HG03045 (cell line): ENCODE data around the gene NDUFV2.
A peak's percentile ranks its signal among the peaks of the same experiment; 100 is the strongest.

ENCODE experiments used
- ATAC-seq: cut with Tn5 transposase; IDR thresholded peaks from one replicate; pipeline ENCODE4 v1.9.1; 2021; ENCODE audit warnings: mild to moderate bottlenecking, moderate library complexity; ENCODE audit not compliant: unreplicated experiment

NDUFV2 gene

DNA sequence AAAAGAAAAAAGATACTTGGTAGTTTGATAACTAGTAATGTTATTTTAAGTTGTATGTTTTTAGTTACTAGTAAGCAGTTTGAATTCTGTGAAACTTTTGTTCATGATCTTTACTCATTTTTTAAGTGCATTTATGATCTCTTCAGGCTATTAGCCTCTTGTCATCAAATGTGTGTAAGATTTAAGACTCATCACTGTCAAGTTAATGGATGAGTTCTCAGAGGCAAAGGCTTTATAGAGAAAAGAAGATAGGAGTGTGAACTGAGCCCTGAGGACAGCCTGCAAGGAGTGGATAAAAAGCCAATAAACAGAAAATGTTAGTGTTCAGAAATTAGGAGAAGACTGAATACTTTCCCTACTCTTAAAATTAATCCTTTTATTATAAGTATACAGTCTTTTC lies 13.5 kb downstream of the NDUFV2 start:
- ATAC-seq = no peak

- ATAC-seq = no peak
These were observed 15.7 kb downstream of the NDUFV2 start for GRCh38 chr18:9117980-9118841.

DNA sequence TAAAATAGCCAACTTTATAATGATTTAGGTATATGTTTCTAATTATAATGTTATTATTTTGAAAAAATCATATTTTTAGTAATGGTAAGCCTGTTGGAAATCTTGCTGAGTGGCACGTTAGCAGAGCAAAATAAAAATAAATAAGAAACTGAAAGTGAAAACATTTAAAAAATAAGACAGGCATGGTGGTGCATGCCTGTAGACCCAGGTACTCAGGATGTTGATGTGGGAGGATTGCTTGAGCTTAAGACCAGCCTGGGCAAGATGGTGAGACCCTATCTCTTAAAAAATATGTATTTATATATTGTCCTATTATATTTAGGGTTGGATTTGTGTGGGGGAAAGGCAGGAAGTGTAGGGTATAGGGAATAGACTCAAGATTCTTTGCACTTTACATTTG lies 18.3 kb downstream of the NDUFV2 start:
- ATAC-seq = no peak

- no peak for ATAC-seq
These were observed 21.0 kb downstream of the NDUFV2 start for GRCh38 chr18:9123520-9123919.

GRCh38 chr18:9124824-9125223 lies 22.3 kb downstream of the NDUFV2 start:
- no peak for ATAC-seq

- no peak for ATAC-seq
These were observed 23.8 kb downstream of the NDUFV2 start for GRCh38 chr18:9126337-9126736.

DNA sequence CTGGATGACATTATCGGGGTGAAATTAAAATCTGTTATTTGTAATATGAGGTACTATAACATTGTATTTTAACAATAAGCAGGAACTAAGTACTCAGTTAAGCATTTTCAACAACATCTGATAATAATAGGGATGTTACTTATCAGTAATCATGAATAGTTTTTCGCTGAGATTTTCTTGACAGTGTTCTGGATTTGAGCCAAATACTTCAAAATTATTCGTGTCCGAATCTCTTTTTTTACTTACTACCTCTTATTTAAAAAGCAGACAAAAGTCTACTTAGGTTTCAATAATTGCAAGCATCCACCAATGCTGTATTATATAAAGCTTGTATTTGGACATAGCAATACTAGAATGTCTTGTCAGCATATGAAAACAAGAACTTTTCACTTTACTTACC lies 27.7 kb downstream of the NDUFV2 start:
- ATAC-seq = no peak

GRCh38 chr18:9130806-9131205 lies 28.3 kb downstream of the NDUFV2 start:
- no peak for ATAC-seq

DNA sequence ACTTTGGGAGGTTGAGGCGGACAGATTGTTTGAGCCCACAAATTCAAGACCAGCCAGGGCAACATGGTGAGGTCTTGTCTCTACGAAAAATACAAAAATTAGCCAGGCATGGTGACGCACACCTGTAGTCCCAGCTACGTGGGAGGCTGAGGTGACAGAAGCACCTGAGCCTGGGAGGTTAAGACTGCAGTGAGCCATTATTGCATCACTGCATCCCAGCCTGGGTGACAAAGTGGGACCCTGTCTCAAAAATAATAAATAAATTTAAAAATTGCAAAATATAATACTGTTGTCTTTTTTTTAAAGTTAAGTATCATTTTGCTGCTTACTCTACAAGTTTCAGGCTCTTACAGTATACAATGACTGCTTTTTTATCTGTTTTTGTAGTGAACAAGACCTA lies 30.1 kb downstream of the NDUFV2 start:
- ATAC-seq = no peak

- ATAC-seq = no peak
These were observed 30.7 kb downstream of the NDUFV2 start for GRCh38 chr18:9133225-9133624.

- no peak for ATAC-seq
These were observed 32.8 kb downstream of the NDUFV2 start for GRCh38 chr18:9135081-9135911.

- ATAC-seq = peak; percentile 27
These were observed 33.4 kb downstream of the NDUFV2 start for GRCh38 chr18:9135912-9136314.

GRCh38 chr18:9136315-9137155 lies 34.0 kb downstream of the NDUFV2 start, which contains the start of gene ANKRD12:
ANKRD12 (plus strand) TSS chr18:9136781; CDS start chr18:9182433, 45,652 bp downstream.
- ATAC-seq = peak; percentile 76

DNA sequence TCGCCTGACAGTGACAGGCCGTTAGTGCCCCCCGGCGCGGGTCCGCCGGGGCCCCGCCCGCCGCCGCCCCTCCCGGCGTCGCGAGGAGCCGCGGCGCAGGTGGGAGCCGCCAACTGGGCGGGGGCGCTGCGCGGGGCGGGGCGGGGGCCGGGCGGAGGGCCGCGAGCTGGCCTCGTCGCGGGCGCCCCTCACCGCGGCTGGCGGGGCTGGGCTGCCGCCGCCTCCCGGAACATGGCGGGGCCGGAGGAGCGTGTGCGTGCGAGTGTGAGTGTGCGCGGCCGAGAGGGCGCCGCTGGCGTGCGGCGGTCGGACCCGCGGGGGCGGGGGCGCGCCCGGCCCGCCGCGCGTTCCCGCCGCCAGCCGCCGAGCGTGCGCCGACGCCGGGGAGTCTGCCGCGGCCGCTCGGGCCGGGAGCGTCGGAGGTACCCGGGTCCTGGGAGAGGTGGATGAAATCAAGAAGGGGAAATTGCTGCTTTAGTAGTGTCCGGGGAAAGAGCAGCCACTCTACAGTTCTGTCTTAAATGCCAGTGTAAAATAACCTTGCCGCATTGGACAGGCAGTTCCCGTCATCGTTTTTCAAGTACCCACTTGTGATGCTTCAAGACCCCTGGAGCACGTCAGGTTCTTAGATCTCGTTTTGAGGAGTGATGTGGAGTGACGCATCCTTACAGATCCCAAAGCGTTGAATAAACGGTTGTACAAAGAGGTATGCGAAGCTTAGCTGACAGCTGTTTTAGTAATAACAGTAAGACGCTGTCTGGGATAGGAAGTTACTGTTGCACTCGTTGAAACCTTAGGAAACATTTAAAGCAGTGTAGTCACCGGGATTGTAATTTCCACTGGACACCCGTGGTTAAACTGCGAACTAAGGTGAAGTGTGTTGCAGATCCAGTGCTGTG lies 34.9 kb downstream of the NDUFV2 start:
- peak; percentile 40 for ATAC-seq

- no peak for ATAC-seq
These were observed 37.0 kb downstream of the NDUFV2 start for GRCh38 chr18:9139400-9140039.

DNA sequence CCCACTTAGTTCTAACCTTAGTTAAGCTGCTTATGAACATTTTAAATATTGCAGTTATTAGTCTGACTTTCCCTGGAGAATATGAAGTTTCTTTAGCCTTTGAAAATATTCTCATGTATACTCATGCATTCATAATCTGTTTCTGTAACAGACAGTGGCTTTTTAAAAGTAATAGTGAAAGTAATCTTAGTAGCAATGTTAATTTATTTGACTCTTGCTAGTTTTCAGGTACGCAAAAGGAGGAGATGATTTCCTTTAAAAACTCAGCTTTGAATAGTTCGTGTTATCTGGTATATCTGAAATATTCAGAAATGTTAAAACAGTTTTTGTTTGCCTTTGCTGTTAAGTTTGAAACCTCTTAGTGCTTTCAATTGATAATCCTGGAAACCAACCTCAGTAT lies 37.9 kb downstream of the NDUFV2 start:
- ATAC-seq = no peak

- no peak for ATAC-seq
These were observed 38.5 kb downstream of the NDUFV2 start for GRCh38 chr18:9140984-9141383.

DNA sequence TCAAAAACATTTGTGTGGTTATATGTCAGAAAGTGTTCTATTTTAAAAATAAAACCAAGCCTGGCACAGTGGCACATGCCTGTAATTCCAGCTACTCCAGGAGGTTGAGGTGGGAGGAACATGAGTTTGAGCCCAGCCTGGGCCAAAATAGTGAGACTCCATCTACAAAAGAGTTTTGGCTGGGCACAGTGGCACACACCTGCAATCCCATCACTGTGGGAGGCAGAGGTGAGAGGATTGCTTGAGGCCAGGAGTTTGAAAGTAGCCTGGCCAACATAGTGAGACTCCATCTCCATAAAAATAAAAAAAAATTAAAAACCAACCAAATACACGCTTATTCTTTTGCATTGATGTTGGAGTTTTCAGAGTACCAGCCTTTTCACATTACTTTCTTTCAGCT lies 43.7 kb downstream of the NDUFV2 start:
- ATAC-seq = no peak

GRCh38 chr18:9147440-9148202 lies 45.1 kb downstream of the NDUFV2 start:
- no peak for ATAC-seq
